ENCODE measurements around the gene COL21A1.

Gene COL21A1

GRCh38 chr6:56087421-56087820 is 160.0 kb downstream of the COL21A1 start:
- Histone ChIP-seq H3K9me3 (replicated peaks in 1 of 11) (peaks cover 0 to 25% (median 0%) of the 10 kb centered on the region in 11 experiments; a peak in 7 of 22 replicates), H3K27ac (peak overlapping the region in 1 of 11 experiments; percentile 11; a peak in 1 of 22 replicates)
- TF ChIP-seq Cebpa-rat (IDR thresholded peaks at IDR 0.05): no peak

GRCh38 chr6:56079751-56080540 is 167.4 kb downstream of the COL21A1 start:
- Histone ChIP-seq H3K9ac (no peak overlapping the region), H4K20me1 (no peaks in the 10 kb centered on the region), H3K27ac (peak overlapping the region in 3 of 11 experiments; percentile 2 to 32 (median 26); a peak in 6 of 22 replicates), H3K27me3 (no peaks in the 10 kb centered on the region), H3K36me3 (no peaks in the 10 kb centered on the region), H3K9me3 (replicated peaks in 1 of 11) (peaks cover 0 to 4% (median 0%) of the 10 kb centered on the region in 11 experiments; a peak in 2 of 22 replicates), H3K4me3 (no peak overlapping the region), H3K4me2 (peak overlapping the region in 6 of 11 experiments; percentile 11 to 54 (median 42); a peak in 10 of 22 replicates), H3K4me1 (peaks cover 0 to 23% (median 11%) of the 10 kb centered on the region in 10 experiments; a peak in 12 of 20 replicates)
- no peak for TF ChIP-seq Cebpa-rat (IDR thresholded peaks at IDR 0.05)

More at GRCh38 chr6:56087421-56087820, 160.0 kb downstream of the COL21A1 start:
- no peaks in the 10 kb centered on the region for H4K20me1 ChIP-seq
- H3K9ac ChIP-seq: no peak overlapping the region
- no peak overlapping the region for H3K4me2 ChIP-seq
- H3K4me3 ChIP-seq: no peak overlapping the region
- peaks cover 0 to 5% (median 0%) of the 10 kb centered on the region in 10 experiments; a peak in 1 of 20 replicates for H3K4me1 ChIP-seq
- no peaks in the 10 kb centered on the region for H3K27me3 ChIP-seq
- no peaks in the 10 kb centered on the region for H3K36me3 ChIP-seq

GRCh38 chr6:56076033-56076432 is 171.3 kb downstream of the COL21A1 start:
- TF ChIP-seq Cebpa-rat (IDR thresholded peaks at IDR 0.05): no peak
- peaks cover 0 to 9% (median 0%) of the 10 kb centered on the region in 11 experiments; a peak in 2 of 22 replicates for H3K9me3 ChIP-seq (replicated peaks in 1 of 11)
- H3K27me3 ChIP-seq: no peaks in the 10 kb centered on the region

GRCh38 chr6:56073761-56074160 is 173.6 kb downstream of the COL21A1 start:
- no peak overlapping the region for H3K27ac ChIP-seq
- H3K36me3 ChIP-seq: no peaks in the 10 kb centered on the region
- no peaks in the 10 kb centered on the region for H3K27me3 ChIP-seq
- no peaks in the 10 kb centered on the region for H4K20me1 ChIP-seq
- H3K4me3 ChIP-seq: no peak overlapping the region
- no peak overlapping the region for H3K9ac ChIP-seq
- TF ChIP-seq Cebpa-rat (IDR thresholded peaks at IDR 0.05): no peak
- H3K4me1 ChIP-seq: peaks cover 0 to 17% (median 10%) of the 10 kb centered on the region in 10 experiments; a peak in 14 of 20 replicates
- peaks cover 0 to 9% (median 0%) of the 10 kb centered on the region in 11 experiments; a peak in 2 of 22 replicates for H3K9me3 ChIP-seq (replicated peaks in 1 of 11)
- peak overlapping the region in 2 of 11 experiments; percentile 49 to 55; a peak in 3 of 22 replicates for H3K4me2 ChIP-seq

More at GRCh38 chr6:56076033-56076432, 171.3 kb downstream of the COL21A1 start:
- peaks cover 0 to 31% (median 19%) of the 10 kb centered on the region in 10 experiments; a peak in 15 of 20 replicates for H3K4me1 ChIP-seq
- no peak overlapping the region; a peak in 1 of 22 replicates for H3K27ac ChIP-seq
- no peaks in the 10 kb centered on the region for H4K20me1 ChIP-seq
- no peaks in the 10 kb centered on the region for H3K36me3 ChIP-seq
- H3K9ac ChIP-seq: no peak overlapping the region
- peak overlapping the region in 1 of 11 experiments; percentile 11; a peak in 1 of 22 replicates for H3K4me2 ChIP-seq
- no peak overlapping the region for H3K4me3 ChIP-seq

DNA sequence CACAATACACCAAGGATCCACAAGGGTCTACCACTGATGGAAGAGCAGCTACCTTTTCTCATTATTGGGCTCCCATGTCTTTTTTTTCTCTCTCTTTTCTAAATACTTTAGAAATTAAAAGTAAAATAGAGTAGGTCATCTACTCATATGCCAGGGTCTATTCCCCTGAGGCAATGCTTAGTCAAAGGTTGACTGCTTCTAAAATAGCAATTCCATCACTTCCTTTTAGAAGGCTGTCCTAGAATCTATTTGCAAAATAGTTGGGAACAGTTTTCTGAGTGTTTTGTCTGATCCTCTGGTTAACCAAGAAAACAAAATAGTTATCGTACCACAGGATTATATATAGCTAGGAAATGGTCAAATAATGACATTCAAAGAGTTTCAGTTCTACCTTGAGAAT is 174.1 kb downstream of the COL21A1 start:
- H3K4me1 ChIP-seq: peaks cover 0 to 17% (median 10%) of the 10 kb centered on the region in 10 experiments; a peak in 14 of 20 replicates
- no peaks in the 10 kb centered on the region for H3K27me3 ChIP-seq
- H3K36me3 ChIP-seq: no peaks in the 10 kb centered on the region
- peak overlapping the region in 9 of 11 experiments; percentile 14 to 62 (median 49); a peak in 16 of 22 replicates for H3K4me2 ChIP-seq
- TF ChIP-seq Cebpa-rat (IDR thresholded peaks at IDR 0.05): no peak
- H3K9ac ChIP-seq: no peak overlapping the region
- peaks cover 0 to 9% (median 0%) of the 10 kb centered on the region in 11 experiments; a peak in 2 of 22 replicates for H3K9me3 ChIP-seq (replicated peaks in 1 of 11)
- H3K4me3 ChIP-seq: no peak overlapping the region
- 0 out of 22 replicates have a peak overlapping the region, but pooled peaks of 1 of the 11 experiments have one; percentile 6 for H3K27ac ChIP-seq
- no peaks in the 10 kb centered on the region for H4K20me1 ChIP-seq

DNA sequence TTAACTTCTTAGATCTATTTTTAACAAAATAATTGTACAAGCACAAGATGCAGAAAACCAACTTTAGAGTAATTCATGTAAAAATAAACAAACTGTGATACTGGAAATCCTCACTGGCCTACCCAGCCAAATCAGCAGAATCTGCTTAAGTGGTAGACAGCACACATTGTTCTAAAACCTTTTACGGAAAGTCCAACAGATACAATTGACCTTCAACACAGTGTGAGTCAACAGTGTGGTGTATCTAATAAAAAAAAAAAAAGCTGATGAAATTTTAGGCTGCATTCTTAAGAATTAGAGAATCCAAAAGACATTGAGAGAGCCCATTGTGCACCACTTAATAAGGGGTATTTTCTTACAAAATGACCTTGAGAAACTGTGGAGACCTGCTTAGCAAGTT is 174.5 kb downstream of the COL21A1 start:
- Histone ChIP-seq H3K36me3 (no peaks in the 10 kb centered on the region), H3K4me1 (peaks cover 0 to 17% (median 10%) of the 10 kb centered on the region in 10 experiments; a peak in 14 of 20 replicates), H3K9ac (no peak overlapping the region), H3K9me3 (replicated peaks in 1 of 11) (peaks cover 0 to 9% (median 0%) of the 10 kb centered on the region in 11 experiments; a peak in 2 of 22 replicates), H3K4me3 (no peak overlapping the region), H4K20me1 (no peaks in the 10 kb centered on the region), H3K27me3 (no peaks in the 10 kb centered on the region), H3K4me2 (peak overlapping the region in 9 of 11 experiments; percentile 14 to 62 (median 49); a peak in 15 of 22 replicates), H3K27ac (no peak overlapping the region)
- TF ChIP-seq Cebpa-rat (IDR thresholded peaks at IDR 0.05): no peak

DNA sequence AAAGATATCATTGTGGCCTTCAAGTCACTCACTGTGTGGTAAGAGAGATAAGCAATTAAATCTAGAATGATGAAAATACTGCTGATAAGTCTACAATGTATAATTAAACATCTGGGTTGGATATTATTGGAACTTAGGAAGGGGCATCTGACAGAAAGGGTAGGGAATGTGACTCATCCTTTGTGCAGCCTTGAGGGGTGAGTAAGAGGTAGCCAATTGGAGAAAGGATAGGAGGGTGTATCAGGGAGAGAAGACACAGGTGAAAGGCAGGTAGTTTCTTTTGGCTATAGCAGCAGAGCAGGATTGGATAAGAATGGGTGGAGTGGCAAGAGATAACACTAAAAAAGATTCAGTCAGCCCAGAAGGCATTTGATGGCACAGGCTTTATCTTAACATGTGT is 182.0 kb downstream of the COL21A1 start:
- Histone ChIP-seq H3K9me3 (replicated peaks in 1 of 11) (no peaks in the 10 kb centered on the region), H3K27ac (no peak overlapping the region), H3K27me3 (no peaks in the 10 kb centered on the region), H3K4me2 (no peak overlapping the region), H3K36me3 (no peaks in the 10 kb centered on the region), H3K4me1 (no peaks in the 10 kb centered on the region), H3K4me3 (no peak overlapping the region), H4K20me1 (no peaks in the 10 kb centered on the region), H3K9ac (no peak overlapping the region)
- no peak for TF ChIP-seq Cebpa-rat (IDR thresholded peaks at IDR 0.05)

GRCh38 chr6:56062836-56063235 is 184.5 kb downstream of the COL21A1 start:
- Histone ChIP-seq H3K27me3 (no peaks in the 10 kb centered on the region), H3K9me3 (replicated peaks in 1 of 11) (no peaks in the 10 kb centered on the region), H4K20me1 (no peaks in the 10 kb centered on the region), H3K36me3 (no peaks in the 10 kb centered on the region), H3K4me1 (no peaks in the 10 kb centered on the region), H3K9ac (no peak overlapping the region), H3K4me3 (no peak overlapping the region), H3K27ac (no peak overlapping the region), H3K4me2 (no peak overlapping the region)
- no peak for TF ChIP-seq Cebpa-rat (IDR thresholded peaks at IDR 0.05)

GRCh38 chr6:56058636-56059035 is 188.7 kb downstream of the COL21A1 start:
- H3K4me3 ChIP-seq: no peak overlapping the region
- no peaks in the 10 kb centered on the region for H3K9me3 ChIP-seq (replicated peaks in 1 of 11)
- H4K20me1 ChIP-seq: no peaks in the 10 kb centered on the region
- no peak overlapping the region for H3K27ac ChIP-seq
- no peak for TF ChIP-seq Cebpa-rat (IDR thresholded peaks at IDR 0.05)
- H3K27me3 ChIP-seq: no peaks in the 10 kb centered on the region
- H3K36me3 ChIP-seq: no peaks in the 10 kb centered on the region
- no peak overlapping the region for H3K4me2 ChIP-seq
- no peak overlapping the region for H3K9ac ChIP-seq
- no peaks in the 10 kb centered on the region for H3K4me1 ChIP-seq
